AG04449 (cell line): ENCODE results near the gene AP1G2.
A peak's percentile ranks its signal among the peaks of the same experiment; 100 is the strongest.

Experiments used
- CTCF ChIA-PET: fragments of 350-600 bp; formaldehyde crosslinking; extraction: SDS; loops from one replicate; lab custom pipeline; 2021; ENCODE audit warnings: antibody characterized with exemption; lab: Yijun Ruan, JAX
- POLR2A ChIA-PET: fragments of 400-600, 350-600 bp; formaldehyde crosslinking; extraction: SDS; loops from one replicate; lab custom pipeline; 2020; ENCODE audit warnings: antibody characterized with exemption, inconsistent platforms; lab: Yijun Ruan, JAX
- DNase-seq: peaks from one replicate; pipeline ENCODE4 v3.0.0-alpha.2; 2010; ENCODE audit warnings: low read depth, low spot score
- H3K4me3 ChIP-seq: 2 replicates; pipeline ENCODE4 v1.5.1; 2011; ENCODE audit warnings: low read depth, mild to moderate bottlenecking, control low read depth, low read length
- TF ChIP-seq, protein P1 (sequence below): IDR thresholded peaks from one replicate; pipeline ENCODE4 v1.5.1; 2011; ENCODE audit warnings: mild to moderate bottlenecking, moderate library complexity, low read length, control low read depth, inconsistent platforms; ENCODE audit not compliant: insufficient read depth; ENCODE audit errors: missing control alignments

AP1G2 gene

DNA sequence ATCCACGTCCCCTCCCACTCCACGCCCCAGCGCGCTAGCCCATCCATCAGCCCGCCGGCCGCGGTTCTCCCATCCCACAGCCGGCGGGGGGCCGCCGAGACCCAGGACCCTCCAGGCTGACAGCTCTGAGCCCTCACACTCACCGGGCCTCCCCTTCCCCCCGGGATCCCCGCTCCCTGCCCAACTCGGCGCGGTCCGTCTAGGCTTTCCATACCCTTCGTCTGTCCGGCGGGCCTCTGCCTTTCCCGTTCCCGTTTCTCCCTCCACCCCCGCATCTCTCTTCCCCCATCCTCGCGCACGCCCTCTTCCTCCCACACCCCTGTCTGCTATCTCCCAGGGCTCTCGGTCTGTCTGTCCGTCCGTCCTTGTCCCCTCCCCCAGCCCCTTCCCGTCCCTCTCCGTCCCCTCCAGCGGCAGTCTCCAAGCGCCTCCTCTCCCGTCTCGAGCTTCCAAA is 16.8 kb downstream of the AP1G2 start:
- ChIA-PET POLR2A (interaction anchor here (0.7 kb wide), 1 partner anchor 25 kb away, joined by 3 read pairs; no protein-coding TSS in a partner anchor), CTCF (interaction anchor here (1.8 to 7.4 kb wide), 3 partner anchors 9 to 16 kb away, joined by 4 to 97 read pairs (median 26); no protein-coding TSS in a partner anchor)
- TF ChIP-seq, protein P1, sequence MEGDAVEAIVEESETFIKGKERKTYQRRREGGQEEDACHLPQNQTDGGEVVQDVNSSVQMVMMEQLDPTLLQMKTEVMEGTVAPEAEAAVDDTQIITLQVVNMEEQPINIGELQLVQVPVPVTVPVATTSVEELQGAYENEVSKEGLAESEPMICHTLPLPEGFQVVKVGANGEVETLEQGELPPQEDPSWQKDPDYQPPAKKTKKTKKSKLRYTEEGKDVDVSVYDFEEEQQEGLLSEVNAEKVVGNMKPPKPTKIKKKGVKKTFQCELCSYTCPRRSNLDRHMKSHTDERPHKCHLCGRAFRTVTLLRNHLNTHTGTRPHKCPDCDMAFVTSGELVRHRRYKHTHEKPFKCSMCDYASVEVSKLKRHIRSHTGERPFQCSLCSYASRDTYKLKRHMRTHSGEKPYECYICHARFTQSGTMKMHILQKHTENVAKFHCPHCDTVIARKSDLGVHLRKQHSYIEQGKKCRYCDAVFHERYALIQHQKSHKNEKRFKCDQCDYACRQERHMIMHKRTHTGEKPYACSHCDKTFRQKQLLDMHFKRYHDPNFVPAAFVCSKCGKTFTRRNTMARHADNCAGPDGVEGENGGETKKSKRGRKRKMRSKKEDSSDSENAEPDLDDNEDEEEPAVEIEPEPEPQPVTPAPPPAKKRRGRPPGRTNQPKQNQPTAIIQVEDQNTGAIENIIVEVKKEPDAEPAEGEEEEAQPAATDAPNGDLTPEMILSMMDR = no peak
- H3K4me3 ChIP-seq = peak overlapping the region; percentile 64
- no peak for DNase-seq

- TF ChIP-seq, protein P1 = no peak
- ChIA-PET CTCF (interaction anchor here (1.0 to 7.4 kb wide), 6 partner anchors 10 to 75 kb away, joined by 3 to 97 read pairs (median 6); no protein-coding TSS in a partner anchor), POLR2A (interaction anchor here (0.7 kb wide), 1 partner anchor 24 kb away, joined by 3 read pairs; no protein-coding TSS in a partner anchor)
- no peak for DNase-seq
- peak overlapping the region; percentile 64 for H3K4me3 ChIP-seq
These were observed 17.3 kb downstream of the AP1G2 start for GRCh38 chr14:23550131-23550811.

DNA sequence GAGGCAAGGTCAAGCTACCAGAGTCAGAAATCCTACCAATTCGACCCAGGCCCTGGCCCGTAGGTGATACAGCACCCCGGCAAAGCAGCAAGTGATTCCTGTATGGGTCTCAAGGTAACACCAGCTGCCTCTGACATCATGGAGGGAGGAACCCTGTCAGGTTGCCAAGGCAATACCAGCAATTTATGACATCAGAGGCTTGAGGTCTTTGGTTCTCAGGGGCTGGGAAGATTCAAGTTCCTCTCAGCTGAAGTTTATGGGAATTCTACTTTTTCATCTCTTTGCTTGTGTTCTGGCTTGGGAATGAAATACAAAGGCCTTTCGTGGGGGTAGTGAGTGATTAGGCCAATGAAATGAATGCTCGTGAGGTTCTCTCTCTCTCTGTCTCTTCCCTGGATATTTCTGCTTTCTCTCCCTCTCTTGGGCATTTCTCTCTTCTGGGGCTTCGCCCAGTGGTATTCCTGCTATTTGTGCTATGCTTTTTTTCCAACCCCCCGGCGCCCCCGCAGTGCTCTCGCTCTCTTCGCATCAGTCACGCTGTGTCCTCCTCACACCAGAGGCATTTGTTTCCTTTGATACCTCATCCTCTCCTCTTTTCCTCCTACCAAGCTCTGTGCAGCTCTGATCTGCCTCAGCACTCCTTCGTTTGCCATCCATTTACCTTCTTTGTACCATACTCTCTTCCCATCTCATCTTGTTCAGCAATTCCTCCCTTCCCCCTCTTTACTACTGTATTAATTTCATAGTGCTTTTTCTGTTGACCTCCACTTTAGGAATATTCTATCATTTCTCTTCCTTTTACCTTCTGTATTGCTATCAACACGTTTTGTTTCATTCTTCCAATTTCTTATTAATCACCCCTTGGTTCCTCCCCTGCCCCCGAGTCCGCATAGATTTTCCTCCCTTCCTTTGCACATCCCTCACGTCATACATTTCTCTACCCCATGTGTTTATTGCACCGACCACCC is 19.0 kb downstream of the AP1G2 start:
- H3K4me3 ChIP-seq = no peak overlapping the region
- CTCF ChIA-PET = interaction anchor here (1.0 to 7.4 kb wide), 7 partner anchors 9 to 73 kb away, joined by 3 to 97 read pairs (median 4); no protein-coding TSS in a partner anchor
- DNase-seq = peak; percentile 49
- POLR2A ChIA-PET = no interaction called here
- TF ChIP-seq, protein P1 = no peak

GRCh38 chr14:23547924-23548323 is 19.7 kb downstream of the AP1G2 start:
- H3K4me3 ChIP-seq = no peak overlapping the region
- ChIA-PET CTCF (interaction anchor here (4.8 to 7.4 kb wide), 2 partner anchors 8 to 12 kb away, joined by 26 to 97 read pairs; no protein-coding TSS in a partner anchor), POLR2A (no interaction called here)
- TF ChIP-seq, protein P1 = no peak
- no peak for DNase-seq

- ChIA-PET POLR2A (no interaction called here), CTCF (interaction anchor here (1.2 to 7.4 kb wide), 2 partner anchors 8 to 13 kb away, joined by 3 to 97 read pairs; no protein-coding TSS in a partner anchor)
- TF ChIP-seq, protein P1 = no peak
- no peak for DNase-seq
- no peak overlapping the region for H3K4me3 ChIP-seq
These were observed 21.0 kb downstream of the AP1G2 start for GRCh38 chr14:23546450-23547035.
